Measurements from ENCODE around the gene FOXD1. TPM values are rescaled to one million over a fixed set of nuclear protein-coding genes. Genes with fewer than 3 reads are reported as not detected.

The FOXD1 gene
- polyA plus RNA-seq, 1 experiment: 4.9 TPM

GRCh38 chr5:73486119-73486899 is 37.7 kb upstream of the FOXD1 start:
- TF ChIP-seq CTCF (IDR thresholded peaks at IDR 0.05; ENCODE audit: insufficient read depth, low read depth, low read length): no peak
- H3K4me3 ChIP-seq (ENCODE audit: low read depth, low read length): no peak overlapping the region
- CTCF ChIA-PET: interaction anchor here (1.0 to 2.2 kb wide), 4 partner anchors 11 to 122 kb away, joined by 4 to 13 read pairs (median 6); partner anchors contain the start of gene BTF3
- H3K36me3 ChIP-seq (ENCODE audit: control insufficient read depth, insufficient read depth, low read length): no peaks in the 10 kb centered on the region
- DNase-seq (ENCODE audit: low read depth): no peak
- POLR2A ChIA-PET: no interaction called here
- H3K27me3 ChIP-seq (ENCODE audit: control insufficient read depth, insufficient read depth, low read length): peaks cover 2% of the 10 kb centered on the region; the same call in 1 of the 2 replicates

GRCh38 chr5:73485715-73486114 is 37.1 kb upstream of the FOXD1 start:
- H3K4me3 ChIP-seq (ENCODE audit: low read depth, low read length): no peak overlapping the region
- ChIA-PET CTCF (interaction anchor here (2.0 kb wide), 1 partner anchor 51 kb away, joined by 7 read pairs; no protein-coding TSS in a partner anchor), POLR2A (no interaction called here)
- no peaks in the 10 kb centered on the region for H3K36me3 ChIP-seq (ENCODE audit: control insufficient read depth, insufficient read depth, low read length)
- no peak for TF ChIP-seq CTCF (IDR thresholded peaks at IDR 0.05; ENCODE audit: insufficient read depth, low read depth, low read length)
- no peak for DNase-seq (ENCODE audit: low read depth)
- H3K27me3 ChIP-seq (ENCODE audit: control insufficient read depth, insufficient read depth, low read length): peaks cover 2% of the 10 kb centered on the region; the same call in 1 of the 2 replicates

- POLR2A ChIA-PET: no interaction called here
- H3K36me3 ChIP-seq (ENCODE audit: control insufficient read depth, insufficient read depth, low read length): no peaks in the 10 kb centered on the region
- TF ChIP-seq CTCF (IDR thresholded peaks at IDR 0.05; ENCODE audit: insufficient read depth, low read depth, low read length): no peak
- H3K4me3 ChIP-seq (ENCODE audit: low read depth, low read length): no peak overlapping the region
- peaks cover 2% of the 10 kb centered on the region; the same call in 1 of the 2 replicates for H3K27me3 ChIP-seq (ENCODE audit: control insufficient read depth, insufficient read depth, low read length)
- CTCF ChIA-PET: interaction anchor here (0.6 kb wide), 1 partner anchor 417 kb away, joined by 3 read pairs; no protein-coding TSS in a partner anchor
- DNase-seq (ENCODE audit: low read depth): no peak
Measured at GRCh38 chr5:73484511-73484910, 35.9 kb upstream of the FOXD1 start.

GRCh38 chr5:73483676-73484075 is 35.1 kb upstream of the FOXD1 start:
- no peak for DNase-seq (ENCODE audit: low read depth)
- CTCF ChIA-PET: interaction anchor here (1.0 to 2.8 kb wide), 5 partner anchors 11 to 269 kb away, joined by 3 to 14 read pairs (median 6); no protein-coding TSS in a partner anchor
- POLR2A ChIA-PET: no interaction called here

More at GRCh38 chr5:73483676-73484075, 35.1 kb upstream of the FOXD1 start:
- no peak for TF ChIP-seq CTCF (IDR thresholded peaks at IDR 0.05; ENCODE audit: insufficient read depth, low read depth, low read length)
- peaks cover 2% of the 10 kb centered on the region; the same call in 1 of the 2 replicates for H3K27me3 ChIP-seq (ENCODE audit: control insufficient read depth, insufficient read depth, low read length)
- H3K36me3 ChIP-seq (ENCODE audit: control insufficient read depth, insufficient read depth, low read length): no peaks in the 10 kb centered on the region
- H3K4me3 ChIP-seq (ENCODE audit: low read depth, low read length): no peak overlapping the region
